ENCODE measurements around the gene RFX2.

Gene RFX2

GRCh38 chr19:6000228-6000847, 110.0 kb downstream of the RFX2 start:
- Histone ChIP-seq H3K4me1 (ENCODE audit: insufficient read depth, low read length) (no peaks in the 10 kb centered on the region), H3K9me3 (ENCODE audit: low read length) (no peaks in the 10 kb centered on the region), H3K27me3 (ENCODE audit: control insufficient read depth in 1 of 2, insufficient read depth in 2 of 2, low read length in 2 of 2) (no peaks in the 10 kb centered on the region), H3K36me3 (ENCODE audit: insufficient read depth, low read length) (peaks cover 78% of the 10 kb centered on the region), H3K27ac (ENCODE audit: low read depth, low read length) (no peak overlapping the region), H3K4me3 (ENCODE audit: low read depth in 1 of 2, low read length in 2 of 2) (no peak overlapping the region), H3K9ac (ENCODE audit: low read length) (no peak overlapping the region)

GRCh38 chr19:5999693-6000092, 110.6 kb downstream of the RFX2 start:
- H3K27me3 ChIP-seq (ENCODE audit: control insufficient read depth in 1 of 2, insufficient read depth in 2 of 2, low read length in 2 of 2), result no peaks in the 10 kb centered on the region
- H3K4me3 ChIP-seq (ENCODE audit: low read depth in 1 of 2, low read length in 2 of 2), result no peak overlapping the region
- H3K9me3 ChIP-seq (ENCODE audit: low read length), result no peaks in the 10 kb centered on the region
- H3K9ac ChIP-seq (ENCODE audit: low read length), result no peak overlapping the region
- no peaks in the 10 kb centered on the region for H3K4me1 ChIP-seq (ENCODE audit: insufficient read depth, low read length)
- H3K27ac ChIP-seq (ENCODE audit: low read depth, low read length), result no peak overlapping the region
- H3K36me3 ChIP-seq (ENCODE audit: insufficient read depth, low read length), result peaks cover 75% of the 10 kb centered on the region

DNA sequence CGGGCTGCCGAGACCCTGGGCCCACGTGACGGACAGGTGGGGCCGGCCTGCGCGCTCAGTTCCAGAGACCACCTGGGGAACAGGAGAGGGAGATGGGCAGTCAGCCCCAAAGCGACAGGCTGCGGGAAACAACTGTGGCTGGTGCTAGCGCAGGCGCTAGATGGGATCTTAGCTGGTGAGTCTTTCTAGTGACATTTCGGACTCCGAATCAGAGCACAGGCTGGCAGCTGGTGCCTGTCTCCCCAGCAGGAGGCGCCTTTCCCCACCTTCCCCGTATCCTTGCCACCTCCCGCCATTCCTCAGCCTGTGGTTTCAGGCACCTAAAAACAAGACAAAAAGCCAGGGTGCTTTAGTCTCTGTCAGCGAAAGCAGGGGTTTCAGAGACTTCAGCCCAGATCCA, 112.9 kb downstream of the RFX2 start:
- no peaks in the 10 kb centered on the region for H3K9me3 ChIP-seq (ENCODE audit: low read length)
- H3K9ac ChIP-seq (ENCODE audit: low read length), result no peak overlapping the region
- no peaks in the 10 kb centered on the region for H3K27me3 ChIP-seq (ENCODE audit: control insufficient read depth in 1 of 2, insufficient read depth in 2 of 2, low read length in 2 of 2)
- H3K36me3 ChIP-seq (ENCODE audit: insufficient read depth, low read length), result peaks cover 63% of the 10 kb centered on the region
- peaks cover 17% of the 10 kb centered on the region for H3K4me1 ChIP-seq (ENCODE audit: insufficient read depth, low read length)
- H3K4me3 ChIP-seq (ENCODE audit: low read depth in 1 of 2, low read length in 2 of 2), result no peak overlapping the region
- H3K27ac ChIP-seq (ENCODE audit: low read depth, low read length), result no peak overlapping the region

DNA sequence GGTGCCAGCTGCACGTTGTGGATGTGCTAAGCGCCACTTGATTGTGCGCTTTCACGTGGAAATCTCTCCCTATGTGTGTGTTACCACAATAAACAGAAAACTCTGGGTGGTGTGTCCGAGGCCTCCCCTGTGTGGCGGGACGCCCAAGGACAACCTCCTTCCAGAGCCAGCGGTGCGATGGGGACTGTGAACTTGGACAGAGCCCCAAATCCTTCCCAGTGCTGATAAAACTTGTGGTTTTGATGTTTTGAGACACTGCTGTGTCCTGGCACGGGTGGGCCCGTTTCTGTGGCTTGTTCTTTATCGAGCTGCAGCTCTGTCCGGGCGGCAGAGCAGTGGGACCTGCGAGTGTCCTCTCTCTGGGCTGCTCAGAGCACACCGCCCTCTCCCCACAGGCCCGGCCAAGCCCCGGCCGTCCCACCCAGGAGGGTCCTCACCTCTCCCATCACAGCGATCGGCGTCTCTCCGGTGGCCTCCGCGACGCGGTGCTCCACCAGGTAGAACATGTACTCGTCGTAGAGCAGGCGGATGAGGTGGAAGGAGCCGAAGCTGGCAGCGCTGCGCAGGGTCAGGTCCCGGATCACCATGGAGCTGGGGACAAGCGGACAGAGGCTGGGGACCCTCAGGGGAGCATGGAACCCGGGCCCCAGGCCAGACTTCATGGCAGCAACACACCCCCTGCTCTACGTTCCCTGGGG, 113.5 kb downstream of the RFX2 start:
- no peaks in the 10 kb centered on the region for H3K9me3 ChIP-seq (ENCODE audit: low read length)
- H3K9ac ChIP-seq (ENCODE audit: low read length), result no peak overlapping the region
- H3K4me3 ChIP-seq (ENCODE audit: low read depth in 1 of 2, low read length in 2 of 2), result no peak overlapping the region
- H3K4me1 ChIP-seq (ENCODE audit: insufficient read depth, low read length), result peaks cover 17% of the 10 kb centered on the region
- no peak overlapping the region for H3K27ac ChIP-seq (ENCODE audit: low read depth, low read length)
- H3K27me3 ChIP-seq (ENCODE audit: control insufficient read depth in 1 of 2, insufficient read depth in 2 of 2, low read length in 2 of 2), result no peaks in the 10 kb centered on the region
- peaks cover 62% of the 10 kb centered on the region for H3K36me3 ChIP-seq (ENCODE audit: insufficient read depth, low read length)

DNA sequence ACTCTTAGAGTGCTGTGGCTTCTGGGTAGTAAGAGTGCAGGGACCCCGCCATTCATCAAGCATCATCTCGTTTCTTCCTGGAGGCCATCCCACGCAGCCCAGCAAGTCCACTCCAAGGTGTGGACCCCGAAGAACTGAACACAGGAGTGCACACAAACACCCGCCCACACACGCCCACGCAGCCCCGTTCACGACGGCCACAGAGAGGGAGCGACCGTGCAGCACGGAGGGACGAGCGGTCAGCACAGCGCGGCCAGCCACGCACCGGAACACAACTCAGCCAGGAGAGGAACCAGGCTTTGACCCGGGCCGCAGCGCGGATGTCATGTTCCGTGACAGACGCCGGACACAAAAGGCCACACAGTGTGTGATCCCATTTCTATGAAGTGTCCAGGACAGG, 114.2 kb downstream of the RFX2 start:
- Histone ChIP-seq H3K4me3 (ENCODE audit: low read depth in 1 of 2, low read length in 2 of 2) (no peak overlapping the region), H3K27ac (ENCODE audit: low read depth, low read length) (no peak overlapping the region), H3K9me3 (ENCODE audit: low read length) (no peaks in the 10 kb centered on the region), H3K27me3 (ENCODE audit: control insufficient read depth in 1 of 2, insufficient read depth in 2 of 2, low read length in 2 of 2) (no peaks in the 10 kb centered on the region), H3K9ac (ENCODE audit: low read length) (no peak overlapping the region), H3K4me1 (ENCODE audit: insufficient read depth, low read length) (peaks cover 17% of the 10 kb centered on the region), H3K36me3 (ENCODE audit: insufficient read depth, low read length) (peaks cover 55% of the 10 kb centered on the region)

- no peak overlapping the region for H3K4me3 ChIP-seq (ENCODE audit: low read depth in 1 of 2, low read length in 2 of 2)
- H3K9ac ChIP-seq (ENCODE audit: low read length), result no peak overlapping the region
- H3K27me3 ChIP-seq (ENCODE audit: control insufficient read depth in 1 of 2, insufficient read depth in 2 of 2, low read length in 2 of 2), result no peaks in the 10 kb centered on the region
- peaks cover 50% of the 10 kb centered on the region for H3K36me3 ChIP-seq (ENCODE audit: insufficient read depth, low read length)
- H3K4me1 ChIP-seq (ENCODE audit: insufficient read depth, low read length), result peaks cover 17% of the 10 kb centered on the region
- H3K9me3 ChIP-seq (ENCODE audit: low read length), result no peaks in the 10 kb centered on the region
- H3K27ac ChIP-seq (ENCODE audit: low read depth, low read length), result no peak overlapping the region
Measured at GRCh38 chr19:5995606-5996005, 114.7 kb downstream of the RFX2 start.

- peaks cover 40% of the 10 kb centered on the region for H3K36me3 ChIP-seq (ENCODE audit: insufficient read depth, low read length)
- H3K27ac ChIP-seq (ENCODE audit: low read depth, low read length), result peak overlapping the region; percentile 52
- no peaks in the 10 kb centered on the region for H3K9me3 ChIP-seq (ENCODE audit: low read length)
- H3K4me1 ChIP-seq (ENCODE audit: insufficient read depth, low read length), result peaks cover 17% of the 10 kb centered on the region
- H3K4me3 ChIP-seq (ENCODE audit: low read depth in 1 of 2, low read length in 2 of 2), result no peak overlapping the region
- H3K9ac ChIP-seq (ENCODE audit: low read length), result no peak overlapping the region
- no peaks in the 10 kb centered on the region for H3K27me3 ChIP-seq (ENCODE audit: control insufficient read depth in 1 of 2, insufficient read depth in 2 of 2, low read length in 2 of 2)
Measured at GRCh38 chr19:5994405-5995165, 115.7 kb downstream of the RFX2 start.

GRCh38 chr19:5993648-5994358, 116.5 kb downstream of the RFX2 start:
- H3K4me1 ChIP-seq (ENCODE audit: insufficient read depth, low read length), result peaks cover 17% of the 10 kb centered on the region
- peak overlapping the region; percentile 52 for H3K27ac ChIP-seq (ENCODE audit: low read depth, low read length)
- no peak overlapping the region for H3K4me3 ChIP-seq (ENCODE audit: low read depth in 1 of 2, low read length in 2 of 2)
- peaks cover 32% of the 10 kb centered on the region for H3K36me3 ChIP-seq (ENCODE audit: insufficient read depth, low read length)
- no peaks in the 10 kb centered on the region for H3K27me3 ChIP-seq (ENCODE audit: control insufficient read depth in 1 of 2, insufficient read depth in 2 of 2, low read length in 2 of 2)
- H3K9me3 ChIP-seq (ENCODE audit: low read length), result no peaks in the 10 kb centered on the region
- H3K9ac ChIP-seq (ENCODE audit: low read length), result no peak overlapping the region

DNA sequence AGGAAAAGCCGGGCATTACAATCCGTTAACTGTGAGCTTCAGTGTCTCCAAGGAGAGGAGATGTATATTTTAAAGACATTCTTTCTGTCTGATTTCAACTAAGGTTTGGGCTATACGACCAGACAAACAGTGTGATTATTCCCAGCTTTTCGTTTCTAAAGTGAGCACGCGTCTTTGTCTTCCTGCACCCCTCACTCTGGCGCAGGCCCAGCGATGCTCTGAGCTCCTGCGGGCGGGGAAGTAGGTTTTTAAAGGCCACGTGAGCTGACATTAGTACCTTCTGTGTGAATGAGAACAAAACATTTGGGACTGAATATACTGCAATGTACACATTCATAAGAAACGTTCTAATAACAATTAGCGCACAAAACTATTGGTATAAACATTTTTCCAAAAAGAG, 117.1 kb downstream of the RFX2 start:
- peaks cover 17% of the 10 kb centered on the region for H3K4me1 ChIP-seq (ENCODE audit: insufficient read depth, low read length)
- H3K9ac ChIP-seq (ENCODE audit: low read length), result no peak overlapping the region
- H3K4me3 ChIP-seq (ENCODE audit: low read depth in 1 of 2, low read length in 2 of 2), result no peak overlapping the region
- H3K27ac ChIP-seq (ENCODE audit: low read depth, low read length), result peak overlapping the region; percentile 66
- H3K27me3 ChIP-seq (ENCODE audit: control insufficient read depth in 1 of 2, insufficient read depth in 2 of 2, low read length in 2 of 2), result no peaks in the 10 kb centered on the region
- no peaks in the 10 kb centered on the region for H3K9me3 ChIP-seq (ENCODE audit: low read length)
- H3K36me3 ChIP-seq (ENCODE audit: insufficient read depth, low read length), result peaks cover 26% of the 10 kb centered on the region

GRCh38 chr19:5992756-5993155, 117.5 kb downstream of the RFX2 start:
- Histone ChIP-seq H3K4me3 (ENCODE audit: low read depth in 1 of 2, low read length in 2 of 2) (no peak overlapping the region), H3K4me1 (ENCODE audit: insufficient read depth, low read length) (peaks cover 19% of the 10 kb centered on the region), H3K9ac (ENCODE audit: low read length) (no peak overlapping the region), H3K9me3 (ENCODE audit: low read length) (no peaks in the 10 kb centered on the region), H3K27ac (ENCODE audit: low read depth, low read length) (peak overlapping the region; percentile 66), H3K36me3 (ENCODE audit: insufficient read depth, low read length) (peaks cover 25% of the 10 kb centered on the region), H3K27me3 (ENCODE audit: control insufficient read depth in 1 of 2, insufficient read depth in 2 of 2, low read length in 2 of 2) (no peaks in the 10 kb centered on the region)

GRCh38 chr19:5991244-5991838, 119.0 kb downstream of the RFX2 start:
- H3K36me3 ChIP-seq (ENCODE audit: insufficient read depth, low read length), result peaks cover 20% of the 10 kb centered on the region
- H3K27me3 ChIP-seq (ENCODE audit: control insufficient read depth in 1 of 2, insufficient read depth in 2 of 2, low read length in 2 of 2), result no peaks in the 10 kb centered on the region
- no peaks in the 10 kb centered on the region for H3K9me3 ChIP-seq (ENCODE audit: low read length)
- no peak overlapping the region for H3K27ac ChIP-seq (ENCODE audit: low read depth, low read length)
- no peak overlapping the region for H3K9ac ChIP-seq (ENCODE audit: low read length)
- H3K4me3 ChIP-seq (ENCODE audit: low read depth in 1 of 2, low read length in 2 of 2), result no peak overlapping the region
- peaks cover 27% of the 10 kb centered on the region for H3K4me1 ChIP-seq (ENCODE audit: insufficient read depth, low read length)

All from muscle layer of colon (tissue), 2 donors.